ENCODE measurements around the gene RHOF. TPM values are rescaled to one million over a fixed set of nuclear protein-coding genes. Genes with fewer than 3 reads are reported as not detected.

The RHOF gene
- total and polyA plus RNA-seq, 2 of the 13 experiments (the other 11 are each of a cell fraction or from before 2014, with no cell fraction given) = 14.6 to 32.2 TPM

- Histone ChIP-seq H3K4me1 (ENCODE audit: insufficient read depth, low read length) (peaks cover 19% of the 10 kb centered on the region), H2AFZ (ENCODE audit: low read length) (no peak overlapping the region), H3K27ac (ENCODE audit: extremely low read length, insufficient read depth, low read length) (no peak overlapping the region), H3K4me2 (ENCODE audit: low read depth, low read length) (no peak overlapping the region), H3K4me3 (replicated peaks in 1 of 3; ENCODE audit: insufficient read depth in 1 of 3, low read depth in 2 of 3, low read length in 3 of 3) (no peak overlapping the region), H4K20me1 (ENCODE audit: insufficient read depth, low read length) (no peaks in the 10 kb centered on the region), H3K36me3 (replicated peaks in 1 of 2; ENCODE audit: control insufficient read depth in 1 of 2, insufficient read depth in 2 of 2, low read length in 2 of 2) (peaks cover 1 to 3% of the 10 kb centered on the region in 2 experiments; a peak in 2 of 5 replicates), H3K27me3 (ENCODE audit: control insufficient read depth in 1 of 2, insufficient read depth in 2 of 2, low read length in 2 of 2) (no peaks in the 10 kb centered on the region), H3K9me3 (ENCODE audit: low read length) (no peaks in the 10 kb centered on the region), H3K79me2 (ENCODE audit: insufficient read depth, low read length) (no peaks in the 10 kb centered on the region), H3K9ac (ENCODE audit: insufficient read depth, low read depth, low read length) (no peak overlapping the region)
- in situ Hi-C loops (cut with HindIII; ENCODE audit: extremely low pct_ligation_motif_present, low pct_unique_long_range_greater_than_20kb) (no loop called here), intact Hi-C loops (cut with micrococcal nuclease; ENCODE audit: unreplicated experiment) (no loop called here)
- FAIRE-seq (no peak), ATAC-seq (no peak), DNase-seq (ENCODE audit: low spot score) (no peak)
- BruUV-seq (replicated peaks) = no TSS peak
- WGBS (ENCODE audit: low lambda C conversion rate) = 95% methylated on average over 4 of the region's 4 CpGs
- ChIA-PET POLR2A (no interaction called here), CTCF (ENCODE audit: low intra/inter-chr PET ratio, low total read pairs) (no interaction called here)
- TF ChIP-seq ZBTB40 (IDR thresholded peaks at IDR 0.05) (no peak), ZBTB40 (CRISPR knock-in tag; IDR thresholded peaks at IDR 0.05) (peak; percentile 36; the same call in 1 of the 2 replicates), SMAD9 (CRISPR knock-in tag; IDR thresholded peaks at IDR 0.05) (no peak)
Observed at GRCh38 chr12:121740847-121741246, 52.6 kb downstream of the RHOF start.

Measured in HepG2 (cell line).